ENCODE data around the gene CATSPERD. TPM values are rescaled to one million over a fixed set of nuclear protein-coding genes. Genes with fewer than 3 reads are reported as not detected.
A peak's percentile ranks its signal among the peaks of the same experiment; 100 is the strongest.

Gene CATSPERD
- total and polyA plus RNA-seq, 9 of the 15 experiments (the other 6 are each of a cell fraction or from before 2014, with no cell fraction given) = not detected

DNA sequence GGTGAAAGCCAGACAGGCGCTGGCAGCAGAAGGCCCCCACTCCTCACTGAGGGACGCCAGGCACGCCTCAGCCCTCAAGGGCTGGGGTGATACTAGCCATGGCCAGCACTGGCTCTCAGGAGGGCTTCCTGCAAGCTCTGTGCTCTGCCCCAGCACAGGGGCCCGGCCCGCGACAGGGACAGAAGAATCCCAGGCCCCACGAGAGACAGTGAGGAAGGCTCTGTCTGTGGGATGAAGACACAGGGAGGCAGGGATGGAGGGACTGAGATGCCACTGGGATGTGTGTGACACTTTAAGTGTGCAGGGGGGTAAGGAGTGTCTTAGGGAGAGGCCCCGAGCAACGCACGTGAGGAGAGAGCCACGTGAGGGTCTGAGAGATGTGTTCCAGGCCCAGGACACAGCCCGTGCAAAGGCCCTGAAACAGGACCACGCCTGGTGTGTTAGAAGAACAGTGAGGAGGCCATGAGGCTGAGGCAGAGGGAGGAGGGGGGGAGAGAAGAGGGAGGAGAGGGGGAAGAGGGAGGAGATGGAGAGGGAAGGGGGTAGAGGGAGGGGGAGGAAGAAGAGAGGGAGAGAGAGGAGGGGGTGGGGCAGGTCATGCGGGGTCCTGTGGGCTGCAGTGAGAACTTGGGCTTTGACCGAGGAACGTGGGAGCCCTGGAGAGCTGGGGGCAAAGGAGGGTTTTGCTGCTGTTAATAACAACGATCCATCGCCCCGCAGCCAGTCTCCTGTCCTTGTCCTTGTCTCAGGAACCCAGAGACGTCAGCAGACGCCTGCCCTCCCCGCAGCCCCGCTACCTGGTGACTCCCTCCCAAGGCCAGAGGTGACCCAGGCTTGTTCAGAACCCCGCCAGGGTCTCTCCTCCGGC is 23.2 kb upstream of the CATSPERD start:
- Histone ChIP-seq H3K36me3 (ENCODE audit: control insufficient read depth, insufficient read depth, low read length) (peaks cover 90% of the 10 kb centered on the region), H2AFZ (ENCODE audit: low read depth, low read length) (no peak overlapping the region), H3K9me1 (ENCODE audit: control insufficient read depth, insufficient read depth, low read length) (peaks cover 13% of the 10 kb centered on the region), H4K20me1 (replicated peaks; ENCODE audit: control insufficient read depth, insufficient read depth, low read length) (peaks cover 49% of the 10 kb centered on the region), H3K27ac (ENCODE audit: extremely low read depth, low read depth, low read length) (no peak overlapping the region), H3K4me2 (ENCODE audit: insufficient read depth, low read length) (no peak overlapping the region), H3K4me3 (no peak overlapping the region), H3K9me3 (replicated peaks; ENCODE audit: control insufficient read depth, insufficient read depth, low read depth, low read length) (no peaks in the 10 kb centered on the region), H3K79me2 (ENCODE audit: control insufficient read depth, insufficient read depth, low read length) (peaks cover 51% of the 10 kb centered on the region), H3K9ac (ENCODE audit: insufficient read depth in 1 of 2, low read depth in 2 of 2, low read length in 2 of 2) (no peak overlapping the region; a peak in 1 of 4 replicates), H3K27me3 (ENCODE audit: control insufficient read depth in 2 of 2, insufficient read depth in 2 of 2, low read length in 2 of 2) (no peaks in the 10 kb centered on the region), H3K4me1 (replicated peaks in 1 of 2; ENCODE audit: control insufficient read depth in 2 of 2, insufficient read depth in 2 of 2, low read length in 2 of 2) (peaks cover 7 to 66% of the 10 kb centered on the region in 2 experiments)
- ChIA-PET POLR2A (interaction anchor here (0.6 to 2.7 kb wide), 6 partner anchors 7 to 21 kb away, joined by 3 to 34 read pairs (median 4); partner anchors contain the start of gene RPL36), CTCF (ENCODE audit: low intra/inter-chr PET ratio) (no interaction called here)
- DNase-seq (ENCODE audit: extremely low read depth in 1 of 4, low spot score in 3 of 4) = no peak
- no peak for FAIRE-seq
- 81% methylated on average over 22 of the region's 25 CpGs for WGBS (ENCODE audit: insufficient coverage, low coverage, missing lambda C conversion rate)
- in situ Hi-C loops (cut with MboI) = no loop called here
- no peak for ATAC-seq
- intact Hi-C loops (cut with micrococcal nuclease) = no loop called here
- BruUV-seq (replicated peaks) = no TSS peak
- no peak for TF ChIP-seq ZFPM2 (CRISPR knock-in tag; IDR thresholded peaks at IDR 0.05)
- TF ChIP-seq ZFP1 (CRISPR knock-in tag; IDR thresholded peaks at IDR 0.05) = no peak
- no peak for TF ChIP-seq ELF2 (CRISPR knock-in tag; IDR thresholded peaks at IDR 0.05)
- no peak for TF ChIP-seq SFPQ (IDR thresholded peaks at IDR 0.05; ENCODE audit: low read depth, low read length)
- TF ChIP-seq EP400 (IDR thresholded peaks at IDR 0.05) = no peak
- TF ChIP-seq RBFOX2 (IDR thresholded peaks at IDR 0.05; ENCODE audit: low read depth, low read length) = peak; percentile 17
- peak; percentile 52 for TF ChIP-seq RBM22 (IDR thresholded peaks at IDR 0.05; ENCODE audit: low read depth, low read length, poor library complexity, severe bottlenecking)
- TF ChIP-seq BRF2 (IDR thresholded peaks at IDR 0.05; ENCODE audit: borderline replicate concordance, insufficient read depth, insufficient read length) = no peak
- TF ChIP-seq POLR2A (conservative IDR thresholded peaks at IDR 0.05) = peak; percentile 52
- no peak for TF ChIP-seq EHMT2 (IDR thresholded peaks at IDR 0.05)
- no peak for TF ChIP-seq CCAR2 (IDR thresholded peaks at IDR 0.05; ENCODE audit: low read depth, low read length)
- peak; percentile 52 for TF ChIP-seq SUPT5H (IDR thresholded peaks at IDR 0.05)
- no peak for TF ChIP-seq PHF8 (IDR thresholded peaks at IDR 0.05; ENCODE audit: borderline replicate concordance, low read length)
- no peak for TF ChIP-seq ZNF764 (CRISPR knock-in tag; IDR thresholded peaks at IDR 0.05; ENCODE audit: low read depth)
- 0 out of 2 replicates have a peak, but pooled peaks have one; percentile 35 for TF ChIP-seq POLR2AphosphoS2 (IDR thresholded peaks at IDR 0.05; ENCODE audit: low read length)
- TF ChIP-seq ZKSCAN1 (IDR thresholded peaks at IDR 0.05; ENCODE audit: low read depth, low read length) = no peak
- TF ChIP-seq POLR2AphosphoS5 (IDR thresholded peaks at IDR 0.05; ENCODE audit: control insufficient read depth, insufficient read depth, low read depth, low read length) = 0 out of 2 replicates have a peak, but pooled peaks have one; percentile 33
- no peak for TF ChIP-seq KLF6 (CRISPR knock-in tag; IDR thresholded peaks at IDR 0.05; ENCODE audit: borderline replicate concordance)
- no peak for TF ChIP-seq CHCHD3 (CRISPR knock-in tag; IDR thresholded peaks at IDR 0.05)

Measured in K562 (cell line).